Hepatocyte (in vitro differentiated cells): ENCODE measurements around the gene ERI2.
"Not testable (repeated sequence)": the region's sequence is repeated elsewhere in the genome, so short reads cannot be mapped to it uniquely, and the experiment has no call there.

Experiments
- EZH2 ChIP-seq: fragments of 200-600 bp; sonication (generic); IDR thresholded peaks from 2 replicates; pipeline ENCODE4 v1.6.1; 2016; ENCODE audit warnings: antibody characterized with exemption, mild to moderate bottlenecking, borderline replicate concordance
- EZH2phosphoT487 ChIP-seq: fragments of 200-600 bp; sonication (generic); IDR thresholded peaks from one replicate; pipeline ENCODE4 v1.6.1; 2018; ENCODE audit warnings: antibody characterized with exemption, mild to moderate bottlenecking, low read depth, moderate library complexity; ENCODE audit not compliant: unreplicated experiment, severe bottlenecking
- TF ChIP-seq, protein P1 (sequence below): fragments of 200-600 bp; sonication (generic); IDR thresholded peaks from 2 replicates; pipeline ENCODE4 v1.5.1; 2016; ENCODE audit warnings: antibody characterized with exemption, mild to moderate bottlenecking; ENCODE audit not compliant: poor library complexity

DNA sequence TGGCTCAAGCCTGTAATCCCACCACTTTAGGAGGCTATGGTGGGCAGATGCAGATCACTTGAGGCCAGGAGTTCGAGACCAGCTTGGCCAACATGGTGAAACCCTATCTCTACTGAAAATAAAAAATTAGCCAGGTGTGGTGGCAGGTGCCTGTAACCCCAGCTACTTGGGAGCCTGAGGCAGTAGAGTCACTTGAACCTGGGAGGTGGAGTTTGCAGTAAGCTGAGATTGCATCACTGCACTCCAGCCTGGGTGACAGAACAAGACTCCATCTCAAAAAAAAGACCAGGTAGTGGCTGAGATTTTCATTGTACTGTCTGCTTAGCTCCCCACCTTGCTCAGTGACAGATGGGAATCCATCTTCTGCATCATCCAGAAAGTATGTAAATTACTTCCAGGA, 41.8 kb downstream of the ERI2 start:
- TF ChIP-seq, protein P1, sequence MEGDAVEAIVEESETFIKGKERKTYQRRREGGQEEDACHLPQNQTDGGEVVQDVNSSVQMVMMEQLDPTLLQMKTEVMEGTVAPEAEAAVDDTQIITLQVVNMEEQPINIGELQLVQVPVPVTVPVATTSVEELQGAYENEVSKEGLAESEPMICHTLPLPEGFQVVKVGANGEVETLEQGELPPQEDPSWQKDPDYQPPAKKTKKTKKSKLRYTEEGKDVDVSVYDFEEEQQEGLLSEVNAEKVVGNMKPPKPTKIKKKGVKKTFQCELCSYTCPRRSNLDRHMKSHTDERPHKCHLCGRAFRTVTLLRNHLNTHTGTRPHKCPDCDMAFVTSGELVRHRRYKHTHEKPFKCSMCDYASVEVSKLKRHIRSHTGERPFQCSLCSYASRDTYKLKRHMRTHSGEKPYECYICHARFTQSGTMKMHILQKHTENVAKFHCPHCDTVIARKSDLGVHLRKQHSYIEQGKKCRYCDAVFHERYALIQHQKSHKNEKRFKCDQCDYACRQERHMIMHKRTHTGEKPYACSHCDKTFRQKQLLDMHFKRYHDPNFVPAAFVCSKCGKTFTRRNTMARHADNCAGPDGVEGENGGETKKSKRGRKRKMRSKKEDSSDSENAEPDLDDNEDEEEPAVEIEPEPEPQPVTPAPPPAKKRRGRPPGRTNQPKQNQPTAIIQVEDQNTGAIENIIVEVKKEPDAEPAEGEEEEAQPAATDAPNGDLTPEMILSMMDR, result not testable (repeated sequence)
- not testable (repeated sequence) for TF ChIP-seq EZH2, EZH2phosphoT487
